K562 (cell line): Measurements from ENCODE around the gene LGALS3BP. TPM values are rescaled to one million over a fixed set of nuclear protein-coding genes. Genes with fewer than 3 reads are reported as not detected.

Source experiments
- BRF1 ChIP-seq: IDR thresholded peaks from 3 replicates; pipeline ENCODE4 v1.6.1; 2011; ENCODE audit warnings: borderline replicate concordance, mild to moderate bottlenecking; ENCODE audit not compliant: insufficient read length; ENCODE audit errors: extremely low read depth
- CBX1 ChIP-seq: sonication (generic); IDR thresholded peaks from 2 replicates; pipeline ENCODE4 v1.6.1; 2016; ENCODE audit warnings: antibody characterized with exemption, low read depth, mild to moderate bottlenecking
- DPF2 ChIP-seq: fragments of 450-650 bp; IDR thresholded peaks from 2 replicates; pipeline ENCODE4 v1.6.1; 2016
- EGR1 ChIP-seq: fragments of 450-650 bp; conservative IDR thresholded peaks from 2 replicates; pipeline ENCODE4 v1.6.1; 2017; ENCODE audit warnings: mild to moderate bottlenecking
- ELF4 ChIP-seq: fragments of 450-650 bp; formaldehyde crosslinking; IDR thresholded peaks from 2 replicates; pipeline ENCODE4 v1.4.0; 2022; ENCODE audit warnings: missing genetic modification characterization
- FOXK2 ChIP-seq, 2 experiments: fragments of 450-650 bp; IDR thresholded peaks in 1 of 2; conservative IDR thresholded peaks in 1 of 2; 2 replicates each; pipeline ENCODE4 v1.6.1; 2016; ENCODE audit warnings: low read depth in 2 of 2, mild to moderate bottlenecking in 1 of 2
- GABPB2 ChIP-seq: fragments of 250-450 bp; sonication (Bioruptor Pico); conservative IDR thresholded peaks from 2 replicates; pipeline ENCODE4 v1.5.1; 2021; ENCODE audit warnings: mild to moderate bottlenecking
- GTF2A2 ChIP-seq: IDR thresholded peaks from 2 replicates; pipeline ENCODE4 v1.6.1; 2016; ENCODE audit warnings: mild to moderate bottlenecking, missing genetic modification characterization, missing compliant biosample characterization
- HDAC6 ChIP-seq: IDR thresholded peaks from 2 replicates; pipeline ENCODE4 v1.6.1; 2012; ENCODE audit warnings: low read depth, mild to moderate bottlenecking, control low read depth, inconsistent platforms, low read length, moderate library complexity
- KAT2B ChIP-seq: IDR thresholded peaks from one replicate; pipeline ENCODE4 v1.6.1; 2012; ENCODE audit warnings: low read depth, mild to moderate bottlenecking, control low read depth, inconsistent platforms, low read length, moderate library complexity
- KAT7 ChIP-seq: sonication (generic); formaldehyde crosslinking; IDR thresholded peaks from 2 replicates; pipeline ENCODE4 v1.8.0; 2022; ENCODE audit warnings: missing genetic modification reagents, mild to moderate bottlenecking, borderline replicate concordance
- NFATC3 ChIP-seq: fragments of 450-650 bp; IDR thresholded peaks from 2 replicates; pipeline ENCODE4 v1.6.1; 2017; ENCODE audit warnings: mild to moderate bottlenecking
- RBM17 ChIP-seq: fragments of 200-400 bp; formaldehyde crosslinking; IDR thresholded peaks from 2 replicates; pipeline ENCODE4 v1.6.1; 2017; ENCODE audit warnings: low read depth, mild to moderate bottlenecking, low read length, borderline replicate concordance
- SMC3 ChIP-seq: conservative IDR thresholded peaks from 2 replicates; pipeline ENCODE4 v1.6.1; 2011; ENCODE audit warnings: low read depth, low read length, improper control_type of control experiment; ENCODE audit not compliant: insufficient read depth
- TFAM ChIP-seq: fragments of 250-450 bp; sonication (Bioruptor Pico); conservative IDR thresholded peaks from 2 replicates; pipeline ENCODE4 v1.5.0; 2021; ENCODE audit warnings: mild to moderate bottlenecking, moderate library complexity
- ZFPM2 ChIP-seq: fragments of 250-450 bp; sonication (Bioruptor Pico); IDR thresholded peaks from 2 replicates; pipeline ENCODE4 v1.5.1; 2022; ENCODE audit warnings: mild to moderate bottlenecking
- ZNF146 ChIP-seq: IDR thresholded peaks from one replicate; pipeline ENCODE4 v1.6.1; 2018; ENCODE audit warnings: missing compliant biosample characterization; ENCODE audit not compliant: unreplicated experiment
- ZNF23 ChIP-seq: fragments of 250-450 bp; sonication (Bioruptor Pico); IDR thresholded peaks from 2 replicates; pipeline ENCODE4 v1.4.0; 2020; ENCODE audit warnings: mild to moderate bottlenecking
- polyA plus RNA-seq, 8 experiments: library from polyadenylated mRNA; depleted of rRNA in 4 of 8; stranded (reverse) in 5 of 8; unstranded in 3 of 8; fragments of >200 nt; fragmentation: Nextera tagmentation in 2 of 8; fragmentation: Illumina TruSeq in 1 of 8; extraction: Ambion mirVana in 2 of 8; extraction: Trizol in 1 of 8; gene quantifications; 2 replicates each; pipeline versions ENCODE4 v1.2.1 to v1.2.3, GENCODE V29; 2011 to 2014; ENCODE audit warnings: inconsistent platforms in 1 of 8, missing spikeins in 1 of 8
- total RNA-seq, 7 experiments: library from RNA; depleted of rRNA in 6 of 7; stranded (reverse); fragments of >200 nt in 6 of 7; fragmentation: Illumina TruSeq in 2 of 7; extraction: Trizol in 2 of 7; gene quantifications; 2 replicates each; pipeline versions ENCODE4 v1.2.1 to v1.2.3, GENCODE V29; 2011 to 2021; ENCODE audit warnings: low replicate concordance in 1 of 7
- TF ChIP-seq, protein P1 (sequence below), 2 experiments: fragments of 450-650 bp; IDR thresholded peaks; 2 replicates each; pipeline ENCODE4 v1.6.1; 2016
- TF ChIP-seq, protein P2 (sequence below): fragments of 450-650 bp; IDR thresholded peaks from 2 replicates; pipeline ENCODE4 v1.6.1; 2016; ENCODE audit warnings: mild to moderate bottlenecking
- TF ChIP-seq, protein P3 (sequence below): sonication (generic); formaldehyde crosslinking; IDR thresholded peaks from 2 replicates; pipeline ENCODE4 v1.8.0; 2022; ENCODE audit warnings: missing genetic modification reagents, mild to moderate bottlenecking, borderline replicate concordance
- TF ChIP-seq, protein P4 (sequence below): sonication (generic); formaldehyde crosslinking; IDR thresholded peaks from 2 replicates; pipeline ENCODE4 v1.9.0; 2022; ENCODE audit warnings: mild to moderate bottlenecking, missing genetic modification reagents

The LGALS3BP gene
- total and polyA plus RNA-seq, 9 of the 15 experiments (the other 6 are each of a cell fraction or from before 2014, with no cell fraction given) = 0.39 to 5.3 (median 3.2) TPM

DNA sequence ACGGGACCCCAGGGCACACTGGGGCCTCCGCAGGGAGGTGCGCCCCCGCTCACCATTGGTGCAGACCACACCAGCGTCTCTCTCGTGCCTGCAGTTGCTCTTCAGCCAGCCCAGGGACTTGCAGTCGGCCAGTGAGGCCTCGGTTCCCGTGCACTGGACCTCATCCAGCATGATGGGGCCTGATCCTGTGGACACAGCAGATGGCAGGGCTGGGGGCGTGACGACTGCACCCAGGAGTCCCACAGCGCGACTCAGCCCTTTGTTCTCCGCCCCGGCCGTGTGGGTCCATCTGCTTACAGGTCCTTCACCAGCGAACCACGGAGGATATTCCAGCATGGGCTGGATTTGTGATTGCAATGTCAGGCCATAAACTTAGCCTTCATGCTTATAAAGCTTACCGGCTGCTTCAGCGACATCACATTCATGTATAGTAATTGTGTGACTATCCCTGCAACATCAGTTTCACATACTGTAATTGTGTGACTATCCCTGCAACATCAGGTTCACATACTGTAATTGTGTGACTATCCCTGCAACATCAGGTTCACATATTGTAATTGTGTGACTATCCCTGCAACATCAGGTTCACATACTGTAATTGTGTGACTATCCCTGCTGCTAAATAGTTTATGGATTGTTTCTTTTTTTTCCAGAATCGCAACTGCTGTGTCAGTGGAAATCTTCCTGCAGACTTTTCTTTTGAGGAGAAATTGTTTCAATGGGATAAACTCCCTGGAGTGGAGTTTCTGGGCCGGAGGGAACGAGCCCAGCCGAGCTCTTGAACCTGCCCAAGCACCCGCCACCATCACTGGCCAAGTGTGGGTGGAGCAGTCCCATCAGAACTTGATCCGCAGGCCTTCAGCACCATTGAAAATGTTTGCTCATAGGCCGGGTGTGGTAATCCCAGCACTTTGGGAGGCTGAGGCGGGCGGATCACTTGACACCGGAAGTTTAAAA is 4.8 kb downstream of the LGALS3BP start (continued):
- TF ChIP-seq DPF2 (no peak), ELF4 (CRISPR knock-in tag) (no peak), EGR1 (no peak), RBM17 (no peak), GTF2A2 (tag) (no peak), HDAC6 (no peak), SMC3 (no peak), KAT7 (no peak), BRF1 (no peak), CBX1 (no peak), ZFPM2 (CRISPR knock-in tag) (no peak), KAT2B (no peak), NFATC3 (peak; percentile 89), ZNF146 (CRISPR knock-in tag) (no peak), GABPB2 (CRISPR knock-in tag) (no peak), FOXK2 (conservative IDR thresholded peaks at IDR 0.05 in 1 of 2, IDR thresholded peaks at IDR 0.05 in 1 of 2; ENCODE audit: low read depth in 2 of 2) (no peak), TFAM (no peak), ZNF23 (CRISPR knock-in tag) (no peak)
- TF ChIP-seq, protein P1, sequence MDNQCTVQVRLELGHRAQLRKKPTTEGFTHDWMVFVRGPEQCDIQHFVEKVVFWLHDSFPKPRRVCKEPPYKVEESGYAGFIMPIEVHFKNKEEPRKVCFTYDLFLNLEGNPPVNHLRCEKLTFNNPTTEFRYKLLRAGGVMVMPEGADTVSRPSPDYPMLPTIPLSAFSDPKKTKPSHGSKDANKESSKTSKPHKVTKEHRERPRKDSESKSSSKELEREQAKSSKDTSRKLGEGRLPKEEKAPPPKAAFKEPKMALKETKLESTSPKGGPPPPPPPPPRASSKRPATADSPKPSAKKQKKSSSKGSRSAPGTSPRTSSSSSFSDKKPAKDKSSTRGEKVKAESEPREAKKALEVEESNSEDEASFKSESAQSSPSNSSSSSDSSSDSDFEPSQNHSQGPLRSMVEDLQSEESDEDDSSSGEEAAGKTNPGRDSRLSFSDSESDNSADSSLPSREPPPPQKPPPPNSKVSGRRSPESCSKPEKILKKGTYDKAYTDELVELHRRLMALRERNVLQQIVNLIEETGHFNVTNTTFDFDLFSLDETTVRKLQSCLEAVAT (IDR thresholded peaks at IDR 0.05) = no peak
- TF ChIP-seq, protein P2, sequence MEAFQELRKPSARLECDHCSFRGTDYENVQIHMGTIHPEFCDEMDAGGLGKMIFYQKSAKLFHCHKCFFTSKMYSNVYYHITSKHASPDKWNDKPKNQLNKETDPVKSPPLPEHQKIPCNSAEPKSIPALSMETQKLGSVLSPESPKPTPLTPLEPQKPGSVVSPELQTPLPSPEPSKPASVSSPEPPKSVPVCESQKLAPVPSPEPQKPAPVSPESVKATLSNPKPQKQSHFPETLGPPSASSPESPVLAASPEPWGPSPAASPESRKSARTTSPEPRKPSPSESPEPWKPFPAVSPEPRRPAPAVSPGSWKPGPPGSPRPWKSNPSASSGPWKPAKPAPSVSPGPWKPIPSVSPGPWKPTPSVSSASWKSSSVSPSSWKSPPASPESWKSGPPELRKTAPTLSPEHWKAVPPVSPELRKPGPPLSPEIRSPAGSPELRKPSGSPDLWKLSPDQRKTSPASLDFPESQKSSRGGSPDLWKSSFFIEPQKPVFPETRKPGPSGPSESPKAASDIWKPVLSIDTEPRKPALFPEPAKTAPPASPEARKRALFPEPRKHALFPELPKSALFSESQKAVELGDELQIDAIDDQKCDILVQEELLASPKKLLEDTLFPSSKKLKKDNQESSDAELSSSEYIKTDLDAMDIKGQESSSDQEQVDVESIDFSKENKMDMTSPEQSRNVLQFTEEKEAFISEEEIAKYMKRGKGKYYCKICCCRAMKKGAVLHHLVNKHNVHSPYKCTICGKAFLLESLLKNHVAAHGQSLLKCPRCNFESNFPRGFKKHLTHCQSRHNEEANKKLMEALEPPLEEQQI = no peak
- TF ChIP-seq, protein P3, sequence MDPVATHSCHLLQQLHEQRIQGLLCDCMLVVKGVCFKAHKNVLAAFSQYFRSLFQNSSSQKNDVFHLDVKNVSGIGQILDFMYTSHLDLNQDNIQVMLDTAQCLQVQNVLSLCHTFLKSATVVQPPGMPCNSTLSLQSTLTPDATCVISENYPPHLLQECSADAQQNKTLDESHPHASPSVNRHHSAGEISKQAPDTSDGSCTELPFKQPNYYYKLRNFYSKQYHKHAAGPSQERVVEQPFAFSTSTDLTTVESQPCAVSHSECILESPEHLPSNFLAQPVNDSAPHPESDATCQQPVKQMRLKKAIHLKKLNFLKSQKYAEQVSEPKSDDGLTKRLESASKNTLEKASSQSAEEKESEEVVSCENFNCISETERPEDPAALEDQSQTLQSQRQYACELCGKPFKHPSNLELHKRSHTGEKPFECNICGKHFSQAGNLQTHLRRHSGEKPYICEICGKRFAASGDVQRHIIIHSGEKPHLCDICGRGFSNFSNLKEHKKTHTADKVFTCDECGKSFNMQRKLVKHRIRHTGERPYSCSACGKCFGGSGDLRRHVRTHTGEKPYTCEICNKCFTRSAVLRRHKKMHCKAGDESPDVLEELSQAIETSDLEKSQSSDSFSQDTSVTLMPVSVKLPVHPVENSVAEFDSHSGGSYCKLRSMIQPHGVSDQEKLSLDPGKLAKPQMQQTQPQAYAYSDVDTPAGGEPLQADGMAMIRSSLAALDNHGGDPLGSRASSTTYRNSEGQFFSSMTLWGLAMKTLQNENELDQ (CRISPR knock-in tag) = no peak
- TF ChIP-seq, protein P4, sequence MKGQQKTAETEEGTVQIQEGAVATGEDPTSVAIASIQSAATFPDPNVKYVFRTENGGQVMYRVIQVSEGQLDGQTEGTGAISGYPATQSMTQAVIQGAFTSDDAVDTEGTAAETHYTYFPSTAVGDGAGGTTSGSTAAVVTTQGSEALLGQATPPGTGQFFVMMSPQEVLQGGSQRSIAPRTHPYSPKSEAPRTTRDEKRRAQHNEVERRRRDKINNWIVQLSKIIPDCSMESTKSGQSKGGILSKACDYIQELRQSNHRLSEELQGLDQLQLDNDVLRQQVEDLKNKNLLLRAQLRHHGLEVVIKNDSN (CRISPR knock-in tag) = no peak
